Measurements from ENCODE around the gene ZNF407.

DNA sequence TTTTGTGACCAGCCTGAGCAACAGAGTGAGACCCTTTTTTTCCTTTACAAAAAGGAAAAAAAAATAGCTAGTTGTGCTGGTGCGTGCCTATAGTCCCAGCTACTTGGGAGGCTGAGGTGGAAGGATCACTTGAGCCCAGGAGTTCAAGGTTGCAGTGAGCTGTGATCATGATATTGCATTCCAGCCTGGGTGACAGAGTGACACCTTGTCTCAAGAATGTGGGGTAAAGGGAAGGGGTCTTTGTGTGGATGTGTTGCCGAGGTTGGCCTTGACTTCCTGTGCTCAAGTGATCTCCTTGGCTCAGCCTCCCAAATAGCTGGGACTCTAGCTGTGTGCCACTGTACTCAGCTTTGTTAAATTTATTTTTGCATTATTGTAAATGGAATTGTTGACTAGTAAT, 120.6 kb downstream of the ZNF407 start:
- TF ChIP-seq CSDC2 (CRISPR knock-in tag; IDR thresholded peaks at IDR 0.05) = no peak
- no peak for TF ChIP-seq ZNF70 (CRISPR knock-in tag; IDR thresholded peaks at IDR 0.05)
- TF ChIP-seq ZC3H10 (CRISPR knock-in tag; IDR thresholded peaks at IDR 0.05) = no peak
- TF ChIP-seq, protein P1, sequence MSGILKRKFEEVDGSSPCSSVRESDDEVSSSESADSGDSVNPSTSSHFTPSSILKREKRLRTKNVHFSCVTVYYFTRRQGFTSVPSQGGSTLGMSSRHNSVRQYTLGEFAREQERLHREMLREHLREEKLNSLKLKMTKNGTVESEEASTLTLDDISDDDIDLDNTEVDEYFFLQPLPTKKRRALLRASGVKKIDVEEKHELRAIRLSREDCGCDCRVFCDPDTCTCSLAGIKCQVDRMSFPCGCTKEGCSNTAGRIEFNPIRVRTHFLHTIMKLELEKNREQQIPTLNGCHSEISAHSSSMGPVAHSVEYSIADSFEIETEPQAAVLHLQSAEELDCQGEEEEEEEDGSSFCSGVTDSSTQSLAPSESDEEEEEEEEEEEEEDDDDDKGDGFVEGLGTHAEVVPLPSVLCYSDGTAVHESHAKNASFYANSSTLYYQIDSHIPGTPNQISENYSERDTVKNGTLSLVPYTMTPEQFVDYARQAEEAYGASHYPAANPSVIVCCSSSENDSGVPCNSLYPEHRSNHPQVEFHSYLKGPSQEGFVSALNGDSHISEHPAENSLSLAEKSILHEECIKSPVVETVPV (CRISPR knock-in tag; IDR thresholded peaks at IDR 0.05) = no peak
- TF ChIP-seq, protein P2, sequence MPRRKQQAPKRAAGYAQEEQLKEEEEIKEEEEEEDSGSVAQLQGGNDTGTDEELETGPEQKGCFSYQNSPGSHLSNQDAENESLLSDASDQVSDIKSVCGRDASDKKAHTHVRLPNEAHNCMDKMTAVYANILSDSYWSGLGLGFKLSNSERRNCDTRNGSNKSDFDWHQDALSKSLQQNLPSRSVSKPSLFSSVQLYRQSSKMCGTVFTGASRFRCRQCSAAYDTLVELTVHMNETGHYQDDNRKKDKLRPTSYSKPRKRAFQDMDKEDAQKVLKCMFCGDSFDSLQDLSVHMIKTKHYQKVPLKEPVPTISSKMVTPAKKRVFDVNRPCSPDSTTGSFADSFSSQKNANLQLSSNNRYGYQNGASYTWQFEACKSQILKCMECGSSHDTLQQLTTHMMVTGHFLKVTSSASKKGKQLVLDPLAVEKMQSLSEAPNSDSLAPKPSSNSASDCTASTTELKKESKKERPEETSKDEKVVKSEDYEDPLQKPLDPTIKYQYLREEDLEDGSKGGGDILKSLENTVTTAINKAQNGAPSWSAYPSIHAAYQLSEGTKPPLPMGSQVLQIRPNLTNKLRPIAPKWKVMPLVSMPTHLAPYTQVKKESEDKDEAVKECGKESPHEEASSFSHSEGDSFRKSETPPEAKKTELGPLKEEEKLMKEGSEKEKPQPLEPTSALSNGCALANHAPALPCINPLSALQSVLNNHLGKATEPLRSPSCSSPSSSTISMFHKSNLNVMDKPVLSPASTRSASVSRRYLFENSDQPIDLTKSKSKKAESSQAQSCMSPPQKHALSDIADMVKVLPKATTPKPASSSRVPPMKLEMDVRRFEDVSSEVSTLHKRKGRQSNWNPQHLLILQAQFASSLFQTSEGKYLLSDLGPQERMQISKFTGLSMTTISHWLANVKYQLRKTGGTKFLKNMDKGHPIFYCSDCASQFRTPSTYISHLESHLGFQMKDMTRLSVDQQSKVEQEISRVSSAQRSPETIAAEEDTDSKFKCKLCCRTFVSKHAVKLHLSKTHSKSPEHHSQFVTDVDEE (CRISPR knock-in tag; IDR thresholded peaks at IDR 0.05) = no peak
- TF ChIP-seq, protein P3, sequence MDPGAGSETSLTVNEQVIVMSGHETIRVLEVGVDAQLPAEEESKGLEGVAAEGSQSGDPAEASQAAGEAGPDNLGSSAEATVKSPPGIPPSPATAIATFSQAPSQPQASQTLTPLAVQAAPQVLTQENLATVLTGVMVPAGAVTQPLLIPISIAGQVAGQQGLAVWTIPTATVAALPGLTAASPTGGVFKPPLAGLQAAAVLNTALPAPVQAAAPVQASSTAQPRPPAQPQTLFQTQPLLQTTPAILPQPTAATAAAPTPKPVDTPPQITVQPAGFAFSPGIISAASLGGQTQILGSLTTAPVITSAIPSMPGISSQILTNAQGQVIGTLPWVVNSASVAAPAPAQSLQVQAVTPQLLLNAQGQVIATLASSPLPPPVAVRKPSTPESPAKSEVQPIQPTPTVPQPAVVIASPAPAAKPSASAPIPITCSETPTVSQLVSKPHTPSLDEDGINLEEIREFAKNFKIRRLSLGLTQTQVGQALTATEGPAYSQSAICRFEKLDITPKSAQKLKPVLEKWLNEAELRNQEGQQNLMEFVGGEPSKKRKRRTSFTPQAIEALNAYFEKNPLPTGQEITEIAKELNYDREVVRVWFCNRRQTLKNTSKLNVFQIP (CRISPR knock-in tag; IDR thresholded peaks at IDR 0.05; ENCODE audit: borderline replicate concordance, low read depth) = no peak
- TF ChIP-seq, protein P4, sequence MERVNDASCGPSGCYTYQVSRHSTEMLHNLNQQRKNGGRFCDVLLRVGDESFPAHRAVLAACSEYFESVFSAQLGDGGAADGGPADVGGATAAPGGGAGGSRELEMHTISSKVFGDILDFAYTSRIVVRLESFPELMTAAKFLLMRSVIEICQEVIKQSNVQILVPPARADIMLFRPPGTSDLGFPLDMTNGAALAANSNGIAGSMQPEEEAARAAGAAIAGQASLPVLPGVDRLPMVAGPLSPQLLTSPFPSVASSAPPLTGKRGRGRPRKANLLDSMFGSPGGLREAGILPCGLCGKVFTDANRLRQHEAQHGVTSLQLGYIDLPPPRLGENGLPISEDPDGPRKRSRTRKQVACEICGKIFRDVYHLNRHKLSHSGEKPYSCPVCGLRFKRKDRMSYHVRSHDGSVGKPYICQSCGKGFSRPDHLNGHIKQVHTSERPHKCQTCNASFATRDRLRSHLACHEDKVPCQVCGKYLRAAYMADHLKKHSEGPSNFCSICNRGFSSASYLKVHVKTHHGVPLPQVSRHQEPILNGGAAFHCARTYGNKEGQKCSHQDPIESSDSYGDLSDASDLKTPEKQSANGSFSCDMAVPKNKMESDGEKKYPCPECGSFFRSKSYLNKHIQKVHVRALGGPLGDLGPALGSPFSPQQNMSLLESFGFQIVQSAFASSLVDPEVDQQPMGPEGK (CRISPR knock-in tag; IDR thresholded peaks at IDR 0.05; ENCODE audit: borderline replicate concordance) = no peak
- TF ChIP-seq SNAI2 (CRISPR knock-in tag; IDR thresholded peaks at IDR 0.05) = no peak
